IMR-90 (cell line): Measurements from ENCODE around the gene GDPD3. TPM values are rescaled to one million over a fixed set of nuclear protein-coding genes. Genes with fewer than 3 reads are reported as not detected.
A peak's percentile ranks its signal among the peaks of the same experiment; 100 is the strongest.

Experiments
- ATAC-seq: fragments of 200-7000 bp; cut with Tn5 transposase; 2 replicates; pipeline ENCODE4 v1.9.1; 2020; ENCODE audit warnings: low read depth, mild to moderate bottlenecking, moderate library complexity
- BruUV-seq: library from RNA; stranded (reverse); fragments of 400-500 nt; replicated peaks from 2 replicates; lab custom pipeline; 2021; lab: Mats Ljungman, UMichigan
- CTCF ChIA-PET: fragments of 300-600 bp; formaldehyde crosslinking; extraction: SDS; loops from one replicate; lab custom pipeline; 2021; ENCODE audit warnings: antibody characterized with exemption; lab: Yijun Ruan, JAX
- POLR2A ChIA-PET: fragments of 300-600 bp; sonication (Branson Sonifier 250); formaldehyde crosslinking; loops from one replicate; lab custom pipeline; 2022; ENCODE audit warnings: antibody characterized with exemption; ENCODE audit not compliant: unreplicated experiment; lab: Charles Lee
- DNase-seq: peaks from one replicate; pipeline ENCODE4 v3.0.0; 2013
- H2AFZ ChIP-seq: replicated peaks from 2 replicates; pipeline ENCODE3; 2013; ENCODE audit warnings: low read length, mild to moderate bottlenecking; ENCODE audit not compliant: poor library complexity
- H2AK5ac ChIP-seq: 2 replicates; pipeline ENCODE4 v1.6.1; 2013; ENCODE audit warnings: low read depth, low read length, inconsistent platforms
- H2AK9ac ChIP-seq: replicated peaks from 2 replicates; pipeline ENCODE3; 2013; ENCODE audit warnings: mild to moderate bottlenecking, low read depth, low read length, moderate library complexity; ENCODE audit not compliant: poor library complexity
- H2BK120ac ChIP-seq: 2 replicates; pipeline ENCODE4 v1.6.1; 2013; ENCODE audit warnings: low read depth, low read length, inconsistent platforms
- H2BK15ac ChIP-seq: 3 replicates; pipeline ENCODE4 v1.6.1; 2013; ENCODE audit warnings: low read depth, low read length, inconsistent platforms
- H2BK20ac ChIP-seq: 2 replicates; pipeline ENCODE4 v1.6.1; 2013; ENCODE audit warnings: low read depth, mild to moderate bottlenecking, inconsistent platforms, low read length, moderate library complexity
- H2BK5ac ChIP-seq: 2 replicates; pipeline ENCODE4 v1.6.1; 2013; ENCODE audit warnings: mild to moderate bottlenecking, low read depth, low read length, inconsistent platforms; ENCODE audit not compliant: poor library complexity, severe bottlenecking
- H3K14ac ChIP-seq: replicated peaks from 2 replicates; pipeline ENCODE4 v1.6.1; 2013; ENCODE audit warnings: low read depth, low read length, inconsistent platforms
- H3K18ac ChIP-seq: 2 replicates; pipeline ENCODE4 v1.6.1; 2013; ENCODE audit warnings: low read depth, low read length, control low read depth
- H3K23ac ChIP-seq: 2 replicates; pipeline ENCODE4 v1.6.1; 2013; ENCODE audit warnings: low read depth, low read length, inconsistent platforms
- H3K27ac ChIP-seq: 2 replicates; pipeline ENCODE4 v1.5.1; 2013; ENCODE audit warnings: mild to moderate bottlenecking, control low read depth, low read length; ENCODE audit not compliant: insufficient read depth
- H3K27me3 ChIP-seq: 2 replicates; pipeline ENCODE4 v1.6.1; 2013; ENCODE audit warnings: low read length; ENCODE audit not compliant: control insufficient read depth, insufficient read depth
- H3K36me3 ChIP-seq: 2 replicates; pipeline ENCODE4 v1.6.1; 2013; ENCODE audit warnings: low read length, mixed read lengths; ENCODE audit not compliant: control insufficient read depth, insufficient read depth
- H3K4ac ChIP-seq: 2 replicates; pipeline ENCODE4 v1.6.1; 2013; ENCODE audit warnings: low read depth, low read length, inconsistent platforms
- H3K4me1 ChIP-seq: 2 replicates; pipeline ENCODE4 v1.6.1; 2013; ENCODE audit warnings: low read length, mixed read lengths; ENCODE audit not compliant: control insufficient read depth, insufficient read depth
- H3K4me2 ChIP-seq: 2 replicates; pipeline ENCODE4 v1.6.1; 2013; ENCODE audit warnings: low read depth, mild to moderate bottlenecking, control low read depth, low read length, moderate library complexity
- H3K4me3 ChIP-seq: 2 replicates; pipeline ENCODE4 v1.5.1; 2013; ENCODE audit warnings: low read depth, mild to moderate bottlenecking, control low read depth, low read length, moderate library complexity; ENCODE audit not compliant: insufficient read depth
- H3K56ac ChIP-seq: 2 replicates; pipeline ENCODE4 v1.6.1; 2013; ENCODE audit warnings: low read length, inconsistent platforms; ENCODE audit not compliant: insufficient read depth; ENCODE audit errors: extremely low read depth
- H3K79me1 ChIP-seq, 2 experiments: 2 replicates each; pipeline ENCODE4 v1.6.1; 2013; ENCODE audit warnings: low read length in 2 of 2, inconsistent platforms in 1 of 2, low read depth in 1 of 2
- H3K9ac ChIP-seq: 2 replicates; pipeline ENCODE4 v1.6.1; 2013; ENCODE audit warnings: low read depth, low read length, control low read depth
- H3K9me1 ChIP-seq: 2 replicates; pipeline ENCODE4 v1.6.1; 2013; ENCODE audit warnings: low read length, inconsistent platforms; ENCODE audit not compliant: insufficient read depth
- H3K9me3 ChIP-seq: 2 replicates; pipeline ENCODE4 v1.6.1; 2013; ENCODE audit warnings: low read length; ENCODE audit not compliant: control insufficient read depth, insufficient read depth
- H4K20me1 ChIP-seq: 2 replicates; pipeline ENCODE4 v1.6.1; 2013; ENCODE audit warnings: low read length, inconsistent platforms; ENCODE audit not compliant: insufficient read depth
- H4K5ac ChIP-seq: 2 replicates; pipeline ENCODE4 v1.6.1; 2013; ENCODE audit warnings: mild to moderate bottlenecking, low read depth, low read length, control low read depth
- H4K8ac ChIP-seq, 2 experiments: 2 replicates each; pipeline ENCODE4 v1.6.1; 2013; ENCODE audit warnings: low read depth in 2 of 2, low read length in 2 of 2, control low read depth in 1 of 2, inconsistent platforms in 1 of 2
- H4K91ac ChIP-seq: 2 replicates; pipeline ENCODE4 v1.6.1; 2013; ENCODE audit warnings: low read depth, low read length, inconsistent platforms; ENCODE audit not compliant: insufficient read depth
- FOS ChIP-seq: fragments of 150-350 bp; IDR thresholded peaks from 2 replicates; pipeline ENCODE4 v1.6.1; 2016; ENCODE audit warnings: low read depth, low read length
- MAFK ChIP-seq: IDR thresholded peaks from 2 replicates; pipeline ENCODE4 v1.6.1; 2012; ENCODE audit warnings: low read depth, low read length, improper control_type of control experiment
- MXI1 ChIP-seq: IDR thresholded peaks from 2 replicates; pipeline ENCODE4 v1.6.1; 2012; ENCODE audit warnings: low read depth, mild to moderate bottlenecking, low read length, moderate library complexity, borderline replicate concordance
- POLR2A ChIP-seq: IDR thresholded peaks from 2 replicates; pipeline ENCODE4 v1.6.1; 2012; ENCODE audit warnings: mild to moderate bottlenecking, low read depth, low read length
- RCOR1 ChIP-seq: IDR thresholded peaks from 2 replicates; pipeline ENCODE4 v1.6.1; 2012; ENCODE audit warnings: mild to moderate bottlenecking, low read length, improper control_type of control experiment; ENCODE audit not compliant: insufficient replicate concordance
- RFX5 ChIP-seq: IDR thresholded peaks from 2 replicates; pipeline ENCODE4 v1.8.0; 2012; ENCODE audit warnings: low read depth, mild to moderate bottlenecking, low read length, moderate library complexity
- WGBS, 2 experiments: methylation state at CpG; one replicate each; pipeline versions ENCODE4 v1.1.5 to v1.1.7; 2013; ENCODE audit warnings: missing lambda C conversion rate in 2 of 2; ENCODE audit not compliant: insufficient read length in 1 of 2; ENCODE audit errors: extremely low coverage in 2 of 2; 5-methylcytosine and 5-hydroxymethylcytosine counted together
- dilution Hi-C: fragments of 300-500 bp; cut with HindIII; formaldehyde crosslinking; loops from one replicate; pipeline ENCODE4 v1.14.3; 2018; ENCODE audit warnings: low sequenced_read_pairs; ENCODE audit not compliant: unreplicated experiment
- in situ Hi-C: fragments of 300-500 bp; cut with MboI; formaldehyde crosslinking; loops from 3 replicates; pipeline ENCODE4 v1.14.3; 2019; ENCODE audit warnings: low sequenced_read_pairs, inconsistent platforms, mixed read lengths
- intact Hi-C: fragments of 100-400 bp; cut with micrococcal nuclease; formaldehyde crosslinking; loops from 2 replicates; pipeline ENCODE4 v1.10.0; 2022
- polyA plus RNA-seq, 3 experiments: library from polyadenylated mRNA; depleted of rRNA; stranded (reverse); fragments of >200 nt; gene quantifications; 2 replicates each; pipeline ENCODE4 v1.2.3, GENCODE V29; 2012; ENCODE audit warnings: low replicate concordance in 1 of 3
- total RNA-seq: library from RNA; depleted of rRNA; stranded (reverse); fragments of >200 nt; gene quantifications from 2 replicates; pipeline ENCODE4 v1.2.3, GENCODE V29; 2012

GDPD3 gene
- total and polyA plus RNA-seq, 2 of the 4 experiments (the other 2 are of a cell fraction), result under 0.01 to 19.5 TPM

GRCh38 chr16:30113711-30114333 lies 485 bp upstream of the GDPD3 start:
- ATAC-seq (peak; percentile 10; the same call in 1 of the 2 replicates), DNase-seq (peak; percentile 20)
- dilution Hi-C loops, result no loop called here
- Histone ChIP-seq H3K14ac (no peak overlapping the region), H3K56ac (no peak overlapping the region), H2BK20ac (no peak overlapping the region), H4K8ac (no peak overlapping the region), H3K4me2 (no peak overlapping the region), H2BK120ac (no peak overlapping the region), H3K9me1 (no peaks in the 10 kb centered on the region), H3K36me3 (peaks cover 45% of the 10 kb centered on the region), H2AK5ac (no peak overlapping the region), H4K5ac (no peak overlapping the region), H3K23ac (no peak overlapping the region), H3K9ac (no peak overlapping the region), H2BK5ac (no peak overlapping the region), H3K18ac (no peak overlapping the region), H2BK15ac (no peak overlapping the region), H2AK9ac (peak overlapping the region; percentile 92), H3K27ac (no peak overlapping the region), H3K79me1 (no peaks in the 10 kb centered on the region; a peak in 1 of 4 replicates), H4K91ac (no peak overlapping the region), H3K4me3 (no peak overlapping the region), H3K4ac (no peak overlapping the region), H3K9me3 (no peaks in the 10 kb centered on the region), H3K27me3 (no peaks in the 10 kb centered on the region), H2AFZ (no peak overlapping the region), H3K4me1 (no peaks in the 10 kb centered on the region; the same call in 1 of the 2 replicates), H4K20me1 (no peaks in the 10 kb centered on the region)
- in situ Hi-C loops, result no loop called here
- CTCF ChIA-PET, result interaction anchor here (0.6 kb wide), 1 partner anchor 39 kb away, joined by 3 read pairs; no protein-coding TSS in a partner anchor
- no peak for TF ChIP-seq FOS
- no peak for TF ChIP-seq RCOR1
- TF ChIP-seq RFX5, result no peak
- TF ChIP-seq MAFK, result no peak
- TF ChIP-seq MXI1, result no peak
- TF ChIP-seq POLR2A, result no peak
- intact Hi-C loops, result loop anchor here (5.0 kb wide), 1 partner anchor 298 kb away; no protein-coding TSS in a partner anchor
- WGBS, 2 experiments, result no CpG with 5 or more reads among the region's 20 CpGs
- POLR2A ChIA-PET, result no interaction called here
- no TSS peak for BruUV-seq
